ENCODE results near the gene HIP1. TPM values are rescaled to one million over a fixed set of nuclear protein-coding genes. Genes with fewer than 3 reads are reported as not detected.

HIP1 gene
- total and polyA plus RNA-seq, 2 of the 13 experiments (the other 11 are each of a cell fraction or from before 2014, with no cell fraction given), result 4.5 to 6.2 TPM

DNA sequence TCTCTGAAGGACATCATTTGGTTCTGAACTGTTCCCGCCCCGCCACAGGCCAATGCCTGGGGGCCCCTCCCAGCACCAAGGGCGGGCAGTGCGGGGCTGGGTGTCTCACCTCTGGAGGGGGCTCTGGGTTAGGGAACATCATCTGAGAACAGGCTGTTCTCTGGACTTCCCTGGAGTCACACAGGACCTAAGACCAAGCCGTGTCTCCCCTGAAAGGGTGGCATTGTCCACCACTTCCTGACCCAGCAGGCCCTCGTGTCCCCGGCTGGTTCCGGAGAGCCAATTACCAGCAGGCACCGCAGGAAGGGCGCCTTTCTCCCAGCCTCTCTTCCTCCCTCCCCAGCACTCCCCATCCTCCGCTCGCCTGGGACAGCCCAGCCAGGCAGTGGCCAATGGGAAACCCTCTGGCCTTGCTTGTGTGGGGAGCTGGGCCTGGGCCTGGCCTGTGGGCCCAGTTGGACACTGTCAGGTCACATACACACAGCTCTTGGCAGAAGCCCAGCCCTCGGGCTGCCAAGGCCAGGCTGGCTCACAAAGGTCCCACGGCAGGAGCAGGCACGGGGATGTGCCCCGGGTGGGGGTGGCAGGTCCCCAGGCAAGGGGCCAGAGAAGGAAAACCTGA lies 127.1 kb downstream of the HIP1 start (continued):
- TF ChIP-seq, protein P1, sequence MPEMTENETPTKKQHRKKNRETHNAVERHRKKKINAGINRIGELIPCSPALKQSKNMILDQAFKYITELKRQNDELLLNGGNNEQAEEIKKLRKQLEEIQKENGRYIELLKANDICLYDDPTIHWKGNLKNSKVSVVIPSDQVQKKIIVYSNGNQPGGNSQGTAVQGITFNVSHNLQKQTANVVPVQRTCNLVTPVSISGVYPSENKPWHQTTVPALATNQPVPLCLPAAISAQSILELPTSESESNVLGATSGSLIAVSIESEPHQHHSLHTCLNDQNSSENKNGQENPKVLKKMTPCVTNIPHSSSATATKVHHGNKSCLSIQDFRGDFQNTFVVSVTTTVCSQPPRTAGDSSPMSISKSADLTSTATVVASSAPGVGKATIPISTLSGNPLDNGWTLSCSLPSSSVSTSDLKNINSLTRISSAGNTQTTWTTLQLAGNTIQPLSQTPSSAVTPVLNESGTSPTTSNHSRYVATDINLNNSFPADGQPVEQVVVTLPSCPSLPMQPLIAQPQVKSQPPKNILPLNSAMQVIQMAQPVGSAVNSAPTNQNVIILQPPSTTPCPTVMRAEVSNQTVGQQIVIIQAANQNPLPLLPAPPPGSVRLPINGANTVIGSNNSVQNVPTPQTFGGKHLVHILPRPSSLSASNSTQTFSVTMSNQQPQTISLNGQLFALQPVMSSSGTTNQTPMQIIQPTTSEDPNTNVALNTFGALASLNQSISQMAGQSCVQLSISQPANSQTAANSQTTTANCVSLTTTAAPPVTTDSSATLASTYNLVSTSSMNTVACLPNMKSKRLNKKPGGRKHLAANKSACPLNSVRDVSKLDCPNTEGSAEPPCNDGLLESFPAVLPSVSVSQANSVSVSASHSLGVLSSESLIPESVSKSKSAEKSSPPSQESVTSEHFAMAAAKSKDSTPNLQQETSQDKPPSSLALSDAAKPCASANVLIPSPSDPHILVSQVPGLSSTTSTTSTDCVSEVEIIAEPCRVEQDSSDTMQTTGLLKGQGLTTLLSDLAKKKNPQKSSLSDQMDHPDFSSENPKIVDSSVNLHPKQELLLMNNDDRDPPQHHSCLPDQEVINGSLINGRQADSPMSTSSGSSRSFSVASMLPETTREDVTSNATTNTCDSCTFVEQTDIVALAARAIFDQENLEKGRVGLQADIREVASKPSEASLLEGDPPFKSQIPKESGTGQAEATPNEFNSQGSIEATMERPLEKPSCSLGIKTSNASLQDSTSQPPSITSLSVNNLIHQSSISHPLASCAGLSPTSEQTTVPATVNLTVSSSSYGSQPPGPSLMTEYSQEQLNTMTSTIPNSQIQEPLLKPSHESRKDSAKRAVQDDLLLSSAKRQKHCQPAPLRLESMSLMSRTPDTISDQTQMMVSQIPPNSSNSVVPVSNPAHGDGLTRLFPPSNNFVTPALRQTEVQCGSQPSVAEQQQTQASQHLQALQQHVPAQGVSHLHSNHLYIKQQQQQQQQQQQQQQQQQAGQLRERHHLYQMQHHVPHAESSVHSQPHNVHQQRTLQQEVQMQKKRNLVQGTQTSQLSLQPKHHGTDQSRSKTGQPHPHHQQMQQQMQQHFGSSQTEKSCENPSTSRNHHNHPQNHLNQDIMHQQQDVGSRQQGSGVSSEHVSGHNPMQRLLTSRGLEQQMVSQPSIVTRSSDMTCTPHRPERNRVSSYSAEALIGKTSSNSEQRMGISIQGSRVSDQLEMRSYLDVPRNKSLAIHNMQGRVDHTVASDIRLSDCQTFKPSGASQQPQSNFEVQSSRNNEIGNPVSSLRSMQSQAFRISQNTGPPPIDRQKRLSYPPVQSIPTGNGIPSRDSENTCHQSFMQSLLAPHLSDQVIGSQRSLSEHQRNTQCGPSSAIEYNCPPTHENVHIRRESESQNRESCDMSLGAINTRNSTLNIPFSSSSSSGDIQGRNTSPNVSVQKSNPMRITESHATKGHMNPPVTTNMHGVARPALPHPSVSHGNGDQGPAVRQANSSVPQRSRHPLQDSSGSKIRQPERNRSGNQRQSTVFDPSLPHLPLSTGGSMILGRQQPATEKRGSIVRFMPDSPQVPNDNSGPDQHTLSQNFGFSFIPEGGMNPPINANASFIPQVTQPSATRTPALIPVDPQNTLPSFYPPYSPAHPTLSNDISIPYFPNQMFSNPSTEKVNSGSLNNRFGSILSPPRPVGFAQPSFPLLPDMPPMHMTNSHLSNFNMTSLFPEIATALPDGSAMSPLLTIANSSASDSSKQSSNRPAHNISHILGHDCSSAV (CRISPR knock-in tag; IDR thresholded peaks at IDR 0.05; ENCODE audit: borderline replicate concordance), result no peak
- peak; percentile 51; the same call in 1 of the 3 replicates for TF ChIP-seq MXI1 (IDR thresholded peaks at IDR 0.05; ENCODE audit: borderline replicate concordance, low read depth, low read length)
- no peak; a peak in 1 of 4 replicates for TF ChIP-seq NR2F1 (CRISPR knock-in tag; IDR thresholded peaks at IDR 0.05)
- peak; percentile 36; the same call in 1 of the 2 replicates for TF ChIP-seq KDM2A (CRISPR knock-in tag; IDR thresholded peaks at IDR 0.05; ENCODE audit: borderline replicate concordance, low read depth)
- TF ChIP-seq RFX5 (IDR thresholded peaks at IDR 0.05; ENCODE audit: low read depth, low read length), result no peak
- TF ChIP-seq ATRX (CRISPR knock-in tag; IDR thresholded peaks at IDR 0.05; ENCODE audit: borderline replicate concordance), result no peak
- TF ChIP-seq, protein P2, sequence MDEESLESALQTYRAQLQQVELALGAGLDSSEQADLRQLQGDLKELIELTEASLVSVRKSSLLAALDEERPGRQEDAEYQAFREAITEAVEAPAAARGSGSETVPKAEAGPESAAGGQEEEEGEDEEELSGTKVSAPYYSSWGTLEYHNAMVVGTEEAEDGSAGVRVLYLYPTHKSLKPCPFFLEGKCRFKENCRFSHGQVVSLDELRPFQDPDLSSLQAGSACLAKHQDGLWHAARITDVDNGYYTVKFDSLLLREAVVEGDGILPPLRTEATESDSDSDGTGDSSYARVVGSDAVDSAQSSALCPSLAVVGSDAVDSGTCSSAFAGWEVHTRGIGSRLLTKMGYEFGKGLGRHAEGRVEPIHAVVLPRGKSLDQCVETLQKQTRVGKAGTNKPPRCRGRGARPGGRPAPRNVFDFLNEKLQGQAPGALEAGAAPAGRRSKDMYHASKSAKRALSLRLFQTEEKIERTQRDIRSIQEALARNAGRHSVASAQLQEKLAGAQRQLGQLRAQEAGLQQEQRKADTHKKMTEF (CRISPR knock-in tag; IDR thresholded peaks at IDR 0.05), result peak; percentile 55; the same call in 1 of the 2 replicates
- TF ChIP-seq ZNF780A (CRISPR knock-in tag; IDR thresholded peaks at IDR 0.05), result no peak
- no peak for TF ChIP-seq MAFF (IDR thresholded peaks at IDR 0.05; ENCODE audit: low read depth, low read length)
- TF ChIP-seq EEA1 (CRISPR knock-in tag; IDR thresholded peaks at IDR 0.05; ENCODE audit: borderline replicate concordance), result no peak
- no peak for TF ChIP-seq ZNF510 (CRISPR knock-in tag; IDR thresholded peaks at IDR 0.05; ENCODE audit: low read depth)
- no peak for TF ChIP-seq HNRNPK (IDR thresholded peaks at IDR 0.05; ENCODE audit: low read depth, low read length, poor library complexity, severe bottlenecking)
- no peak; the same call in 1 of the 2 replicates for TF ChIP-seq ZBTB3 (CRISPR knock-in tag; IDR thresholded peaks at IDR 0.05; ENCODE audit: borderline replicate concordance, low read depth)
- TF ChIP-seq PHB2 (IDR thresholded peaks at IDR 0.05; ENCODE audit: partially characterized antibody), result no peak
- no peak for TF ChIP-seq SOX13 (IDR thresholded peaks at IDR 0.05)
- peak in 1 of 2 experiments; percentile 11; a peak in 1 of 4 replicates for TF ChIP-seq SOX13 (CRISPR knock-in tag; conservative IDR thresholded peaks at IDR 0.05 in 1 of 2, IDR thresholded peaks at IDR 0.05 in 1 of 2)
- no peak for TF ChIP-seq HCFC1 (IDR thresholded peaks at IDR 0.05; ENCODE audit: low read depth, low read length)
- TF ChIP-seq RARG (CRISPR knock-in tag; IDR thresholded peaks at IDR 0.05; ENCODE audit: low read depth), result no peak
- TF ChIP-seq ISL2 (CRISPR knock-in tag; IDR thresholded peaks at IDR 0.05), result 0 out of 2 replicates have a peak, but pooled peaks have one; percentile 9
- TF ChIP-seq KAT2B (IDR thresholded peaks at IDR 0.05; ENCODE audit: borderline replicate concordance, low read depth, low read length), result no peak
- TF ChIP-seq ZKSCAN1 (IDR thresholded peaks at IDR 0.05; ENCODE audit: low read length), result no peak

Measured in HepG2 (cell line).